GM11168 (cell line): ENCODE measurements around the gene CCNT1.
"Not testable (repeated sequence)": the region's sequence is repeated elsewhere in the genome, so short reads cannot be mapped to it uniquely, and the experiment has no call there.

Source experiments
- in situ Hi-C: fragments of 300-500 bp; cut with MboI; formaldehyde crosslinking; loops from one replicate; pipeline ENCODE4 v1.12.0; 2022; ENCODE audit warnings: low sequenced_read_pairs; ENCODE audit not compliant: unreplicated experiment

CCNT1 gene

GRCh38 chr12:48693572-48693971 lies 22.9 kb downstream of the CCNT1 start:
- in situ Hi-C loops: no loop called here

GRCh38 chr12:48691826-48692487 lies 24.6 kb downstream of the CCNT1 start:
- in situ Hi-C loops: no loop called here

GRCh38 chr12:48690990-48691389 lies 25.5 kb downstream of the CCNT1 start:
- in situ Hi-C loops: no loop called here

GRCh38 chr12:48690436-48690835 lies 26.1 kb downstream of the CCNT1 start:
- in situ Hi-C loops: no loop called here

- in situ Hi-C loops: no loop called here
Measured at GRCh38 chr12:48688836-48689235, 27.7 kb downstream of the CCNT1 start.

GRCh38 chr12:48687592-48687991 lies 28.9 kb downstream of the CCNT1 start:
- in situ Hi-C loops: no loop called here

GRCh38 chr12:48686615-48687334 lies 29.7 kb downstream of the CCNT1 start:
- in situ Hi-C loops: no loop called here

- in situ Hi-C loops: no loop called here
Measured at GRCh38 chr12:48686037-48686595, 30.4 kb downstream of the CCNT1 start.

- in situ Hi-C loops: no loop called here
Measured at GRCh38 chr12:48683534-48683933, 33.0 kb downstream of the CCNT1 start.

- in situ Hi-C loops: no loop called here
Measured at GRCh38 chr12:48682927-48683326, 33.6 kb downstream of the CCNT1 start.

GRCh38 chr12:48682533-48682905 lies 34.0 kb downstream of the CCNT1 start:
- in situ Hi-C loops: not testable (repeated sequence)

- in situ Hi-C loops: no loop called here
Measured at GRCh38 chr12:48681710-48682532, 34.6 kb downstream of the CCNT1 start, which contains the start of gene KANSL2. KANSL2 (minus strand) TSS chr12:48682238; CDS start chr12:48681632, 606 bp downstream.

GRCh38 chr12:48681399-48681709 lies 35.2 kb downstream of the CCNT1 start:
- in situ Hi-C loops: no loop called here

GRCh38 chr12:48680861-48681260 lies 35.6 kb downstream of the CCNT1 start:
- in situ Hi-C loops: no loop called here

GRCh38 chr12:48678551-48679185 lies 37.8 kb downstream of the CCNT1 start:
- in situ Hi-C loops: no loop called here

GRCh38 chr12:48671231-48671856 lies 45.2 kb downstream of the CCNT1 start:
- in situ Hi-C loops: no loop called here

GRCh38 chr12:48668996-48669395 lies 47.5 kb downstream of the CCNT1 start:
- in situ Hi-C loops: no loop called here

GRCh38 chr12:48659863-48660262 lies 56.6 kb downstream of the CCNT1 start:
- in situ Hi-C loops: no loop called here

- in situ Hi-C loops: no loop called here
Measured at GRCh38 chr12:48651681-48652080, 64.8 kb downstream of the CCNT1 start.

GRCh38 chr12:48645354-48645753 lies 71.2 kb downstream of the CCNT1 start:
- in situ Hi-C loops: not testable (repeated sequence)
